ENCODE results near the gene SCGB1C1.
"Not testable (repeated sequence)": the region's sequence is repeated elsewhere in the genome, so short reads cannot be mapped to it uniquely, and the experiment has no call there.

The SCGB1C1 gene

DNA sequence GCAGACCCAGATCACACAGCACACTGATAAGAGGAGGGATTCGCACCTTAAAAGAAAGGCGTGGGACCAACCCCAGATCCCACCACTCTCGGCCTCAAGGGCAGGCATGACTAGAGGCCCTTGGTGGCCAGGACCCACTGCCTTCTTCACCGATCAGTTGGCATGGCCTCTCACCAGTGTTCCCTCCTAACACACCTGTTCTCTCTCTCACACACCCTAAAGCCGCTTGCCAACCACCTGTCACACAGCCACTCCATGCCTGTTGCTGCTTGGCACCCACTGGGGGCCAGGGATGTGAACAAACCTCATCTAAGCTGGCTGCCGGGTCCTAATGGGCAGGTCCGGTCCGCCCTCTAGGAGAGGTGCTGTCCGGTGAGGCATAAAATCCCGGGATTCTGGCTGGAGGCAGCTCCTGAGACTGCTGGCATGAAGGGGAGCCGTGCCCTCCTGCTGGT lies at the start of gene SCGB1C1:
TSS of gene SCGB1C1 (plus strand) at position 405 of the 455 bp plus-strand sequence. CDS start at position 427, 22 bp downstream.
- not testable (repeated sequence) for DNase-seq (ENCODE audit: low spot score)

DNA sequence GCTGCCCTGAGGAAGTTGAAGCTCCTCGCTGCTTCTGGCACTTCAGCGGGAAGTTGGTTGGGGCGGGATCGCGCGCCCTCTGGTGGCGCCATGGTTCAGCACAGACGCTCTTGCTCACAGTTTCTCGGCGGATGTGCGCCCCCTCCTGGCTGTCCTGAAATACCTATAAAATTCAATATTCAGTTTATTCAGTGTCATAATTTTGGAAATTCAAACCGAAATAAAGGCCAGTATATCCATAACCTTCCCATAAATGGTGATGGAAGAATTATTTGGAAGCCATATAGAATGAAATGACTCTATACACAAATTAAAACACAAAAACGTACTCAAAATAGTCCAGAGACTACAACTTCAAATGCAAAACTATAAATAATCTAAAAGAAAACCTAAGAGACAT lies 12.6 kb upstream of the SCGB1C1 start:
- not testable (repeated sequence) for DNase-seq (ENCODE audit: low spot score)

- DNase-seq (ENCODE audit: low spot score) = not testable (repeated sequence)
Observed at GRCh38 chr11:189200-189783, 3.6 kb upstream of the SCGB1C1 start.

GRCh38 chr11:189843-190311 lies 3.0 kb upstream of the SCGB1C1 start:
- DNase-seq (ENCODE audit: low spot score) = not testable (repeated sequence)

- not testable (repeated sequence) for DNase-seq (ENCODE audit: low spot score)
Observed at GRCh38 chr11:190546-190945, 2.3 kb upstream of the SCGB1C1 start.

DNA sequence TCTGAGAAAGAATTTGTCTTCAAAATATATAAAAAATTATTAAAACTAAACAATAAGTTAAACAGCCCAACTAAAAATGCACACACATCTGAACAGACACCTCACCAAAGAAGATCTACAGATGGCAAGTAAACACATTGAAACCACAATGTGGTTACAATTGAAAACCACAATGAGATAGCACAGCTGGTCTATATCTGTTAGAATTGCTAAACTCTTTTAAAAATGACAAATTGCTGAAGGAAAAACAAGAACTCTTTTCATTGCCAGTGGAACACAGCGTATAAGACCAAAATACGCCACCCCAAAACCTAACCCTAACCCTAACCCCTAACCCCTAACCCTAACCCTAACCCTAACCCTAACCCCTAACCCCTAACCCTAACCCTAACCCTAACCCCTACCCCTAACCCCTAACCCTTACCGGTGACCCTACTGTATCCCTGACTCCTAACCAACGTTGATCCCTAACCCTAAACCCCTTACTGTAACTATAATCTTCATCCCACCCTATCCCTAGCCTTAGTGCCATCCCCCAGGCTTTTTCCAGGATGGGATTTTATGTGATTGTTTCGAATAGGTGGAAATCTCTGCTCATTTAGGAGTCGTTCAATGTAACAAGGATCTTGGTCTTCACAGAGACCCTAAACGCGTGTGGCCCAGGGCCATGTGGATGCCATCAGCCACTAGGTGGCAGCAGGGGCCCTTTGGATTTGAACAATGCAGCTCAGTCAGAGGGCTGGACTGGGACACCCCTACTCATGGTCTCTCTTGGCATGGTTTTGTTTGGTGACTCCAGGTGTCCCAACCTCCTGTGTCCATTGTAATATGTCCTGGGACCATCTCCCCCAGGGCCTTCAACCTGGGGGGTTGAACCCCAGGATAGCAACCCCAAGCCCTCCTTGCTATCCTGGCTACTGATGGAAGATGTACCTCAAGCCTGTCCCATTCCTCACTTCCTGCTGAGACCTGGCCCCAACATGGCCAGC lies 1.1 kb upstream of the SCGB1C1 start:
- DNase-seq (ENCODE audit: low spot score) = not testable (repeated sequence)

GRCh38 chr11:193481-193880 lies 603 bp downstream of the SCGB1C1 start:
- not testable (repeated sequence) for DNase-seq (ENCODE audit: low spot score)

- no peak for DNase-seq (ENCODE audit: low spot score)
Observed at GRCh38 chr11:196786-197731, 4.2 kb downstream of the SCGB1C1 start.

DNA sequence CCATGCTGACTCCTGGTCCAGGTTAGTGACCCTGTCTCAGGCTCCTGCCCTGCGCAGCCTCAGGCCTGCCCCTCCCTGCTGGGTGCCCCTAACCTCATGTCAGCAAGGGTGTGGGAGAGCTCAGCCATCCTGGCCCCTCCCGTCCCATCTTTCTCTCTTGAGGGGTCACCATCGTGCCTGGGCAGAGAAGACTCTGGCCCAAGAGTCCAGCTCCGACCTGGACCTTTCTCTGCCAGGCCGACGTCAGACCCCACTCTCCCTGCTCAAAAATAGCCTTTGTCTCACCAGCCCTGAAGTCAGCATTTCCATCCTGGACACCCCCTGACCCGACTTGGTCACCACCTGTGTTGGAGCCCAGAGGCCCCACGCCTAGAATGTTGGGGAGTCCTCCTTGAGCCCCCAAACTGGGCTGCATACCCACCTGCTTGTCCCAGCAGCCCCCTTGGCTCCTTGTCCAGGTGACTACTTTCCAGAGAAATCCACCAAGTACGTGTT lies 4.9 kb downstream of the SCGB1C1 start:
- no peak for DNase-seq (ENCODE audit: low spot score)

DNA sequence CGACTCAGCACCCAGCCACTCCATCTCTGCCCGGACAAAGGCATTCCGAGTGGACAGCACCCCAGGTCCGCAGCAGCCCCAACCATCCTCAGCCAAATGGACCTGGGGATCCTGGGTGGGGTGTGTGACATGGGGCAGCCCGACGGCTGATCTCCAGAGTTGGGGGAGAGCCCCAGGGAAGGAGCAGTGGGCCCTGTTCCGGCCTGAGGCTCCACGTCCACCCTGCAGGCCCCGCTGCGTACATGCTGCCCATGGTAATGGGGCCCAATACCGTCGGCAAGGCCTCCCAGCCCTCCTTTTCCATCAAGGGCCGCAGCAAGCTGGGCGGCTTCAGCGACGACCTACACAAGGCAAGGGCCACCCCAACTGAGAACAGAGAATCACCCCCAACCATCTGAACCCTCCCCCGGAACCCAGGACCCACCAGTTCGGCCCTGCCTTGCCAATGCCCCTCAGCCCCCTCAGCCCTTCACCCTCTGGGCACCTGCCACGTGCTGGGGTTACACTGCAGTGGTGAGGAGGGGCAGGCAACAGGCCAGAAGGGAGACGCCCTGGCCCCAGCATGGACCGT lies 5.4 kb downstream of the SCGB1C1 start:
- DNase-seq (ENCODE audit: low spot score) = no peak

DNA sequence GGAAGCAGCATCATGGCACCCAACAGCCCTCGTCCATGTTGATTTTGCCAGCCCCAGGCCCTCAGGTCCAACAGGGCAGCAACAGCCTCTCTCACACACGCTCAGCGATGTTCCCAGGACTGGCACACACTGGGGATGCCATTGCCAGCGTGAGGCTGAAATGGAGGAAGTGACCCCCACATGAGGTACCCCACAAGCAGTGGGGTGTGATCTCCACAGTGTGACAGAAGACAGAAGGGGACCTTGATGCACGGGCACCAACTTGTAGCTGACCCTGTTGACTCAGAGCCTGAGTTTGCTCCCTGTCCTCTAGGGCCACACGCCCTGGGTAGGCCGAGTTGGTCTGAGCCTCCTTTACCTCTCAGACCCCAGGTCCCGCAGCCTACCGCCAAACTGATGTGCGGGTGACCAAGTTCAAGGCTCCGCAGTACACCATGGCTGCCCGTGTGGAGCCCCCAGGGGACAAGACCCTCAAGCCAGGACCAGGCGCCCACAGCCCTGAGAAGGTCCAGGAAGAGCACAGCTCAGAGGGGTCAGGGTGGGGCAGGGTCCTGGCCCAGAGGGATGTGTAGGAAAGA lies 6.2 kb downstream of the SCGB1C1 start:
- no peak for DNase-seq (ENCODE audit: low spot score)

- no peak for DNase-seq (ENCODE audit: low spot score)
Observed at GRCh38 chr11:199782-200181, 6.9 kb downstream of the SCGB1C1 start.

DNA sequence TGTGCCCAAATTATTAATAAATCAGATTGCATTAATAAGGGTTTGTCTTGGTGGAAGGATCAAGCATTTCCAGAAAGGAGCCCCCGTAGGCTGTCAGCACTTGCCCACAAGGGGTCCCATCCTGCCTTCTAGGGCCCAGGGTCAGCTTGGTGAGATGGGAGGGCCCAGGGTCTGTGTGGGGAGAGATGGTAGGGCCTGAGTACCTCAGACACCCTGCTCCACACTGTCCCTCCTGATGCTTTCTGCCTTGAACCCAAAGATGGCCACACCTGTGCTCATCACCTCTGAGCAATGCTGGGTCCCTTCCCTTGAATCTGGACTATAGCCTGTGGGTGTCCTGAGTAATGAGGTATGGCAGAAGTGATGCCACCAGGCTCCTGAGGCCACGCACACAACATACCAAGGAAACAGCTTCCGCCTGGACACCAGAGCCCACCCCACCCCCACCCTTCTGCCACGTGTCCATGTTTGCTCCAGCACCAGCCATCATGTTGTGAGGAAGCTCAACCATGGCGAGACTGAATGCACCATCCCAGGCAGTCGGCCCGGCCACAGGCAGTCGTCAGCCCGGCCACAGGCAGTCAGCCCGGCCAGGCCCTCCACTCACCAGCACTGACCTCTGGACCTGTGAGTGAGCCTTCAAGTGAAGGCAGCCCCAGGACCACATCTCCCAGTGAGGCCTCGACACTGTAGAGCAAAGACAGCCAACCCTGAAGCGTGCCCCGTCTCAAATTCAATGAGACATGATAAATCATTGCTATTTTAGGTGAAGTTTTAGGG lies 7.5 kb downstream of the SCGB1C1 start:
- DNase-seq (ENCODE audit: low spot score) = no peak

DNA sequence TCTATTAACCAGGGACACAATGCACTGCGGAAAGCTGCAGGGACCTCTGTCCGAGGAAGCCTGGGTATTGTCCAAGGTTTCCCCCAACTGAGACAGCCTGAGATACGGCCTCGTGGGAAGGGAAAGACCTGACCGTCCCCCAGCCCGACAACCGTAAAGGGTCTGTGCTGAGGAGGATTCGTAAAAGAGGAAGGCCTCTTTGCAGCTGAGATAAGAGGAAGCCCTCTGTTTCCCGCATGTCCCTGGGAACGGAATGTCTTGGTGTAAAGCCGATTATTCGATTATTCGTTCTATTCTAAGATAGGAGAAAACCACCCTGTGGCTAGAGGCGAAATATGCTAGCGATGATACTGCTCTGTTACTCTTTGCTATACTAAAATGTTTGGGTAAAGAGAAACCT lies 9.1 kb downstream of the SCGB1C1 start:
- no peak for DNase-seq (ENCODE audit: low spot score)

GRCh38 chr11:202490-202889 lies 9.6 kb downstream of the SCGB1C1 start:
- no peak for DNase-seq (ENCODE audit: low spot score)

GRCh38 chr11:203056-203944 lies 10.4 kb downstream of the SCGB1C1 start:
- no peak for DNase-seq (ENCODE audit: low spot score)

DNA sequence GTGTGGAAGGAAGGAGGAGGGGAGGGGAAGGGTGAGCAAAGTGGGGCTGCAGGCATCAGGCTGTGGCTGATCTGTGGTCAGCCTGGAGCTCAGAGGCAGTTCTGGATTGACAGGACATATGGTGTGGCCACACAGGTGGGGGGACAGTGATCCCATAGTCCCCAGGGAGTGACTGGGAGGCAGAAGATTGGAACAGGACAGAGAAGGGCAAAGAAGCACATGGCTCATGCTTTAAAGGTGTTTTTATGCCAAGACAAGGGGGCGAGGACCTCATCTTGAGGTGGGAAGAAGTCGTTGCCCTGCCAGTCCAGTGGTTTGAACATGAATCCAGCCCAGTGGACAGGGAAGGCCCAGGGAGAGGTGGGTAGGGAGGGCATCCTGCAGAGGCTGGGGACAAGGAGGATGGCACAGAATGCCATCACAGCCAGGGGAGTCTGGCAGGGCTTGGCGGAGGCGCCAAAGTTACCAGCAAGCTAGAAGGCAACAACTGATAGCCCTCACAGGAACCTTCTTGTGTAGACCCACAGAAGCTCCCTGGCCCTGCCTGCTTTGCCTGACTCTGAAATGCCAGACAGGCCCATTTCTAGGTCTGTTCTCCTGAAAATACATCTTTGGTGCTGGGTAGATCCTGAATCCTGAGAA lies 11.2 kb downstream of the SCGB1C1 start:
- no peak for DNase-seq (ENCODE audit: low spot score)

DNA sequence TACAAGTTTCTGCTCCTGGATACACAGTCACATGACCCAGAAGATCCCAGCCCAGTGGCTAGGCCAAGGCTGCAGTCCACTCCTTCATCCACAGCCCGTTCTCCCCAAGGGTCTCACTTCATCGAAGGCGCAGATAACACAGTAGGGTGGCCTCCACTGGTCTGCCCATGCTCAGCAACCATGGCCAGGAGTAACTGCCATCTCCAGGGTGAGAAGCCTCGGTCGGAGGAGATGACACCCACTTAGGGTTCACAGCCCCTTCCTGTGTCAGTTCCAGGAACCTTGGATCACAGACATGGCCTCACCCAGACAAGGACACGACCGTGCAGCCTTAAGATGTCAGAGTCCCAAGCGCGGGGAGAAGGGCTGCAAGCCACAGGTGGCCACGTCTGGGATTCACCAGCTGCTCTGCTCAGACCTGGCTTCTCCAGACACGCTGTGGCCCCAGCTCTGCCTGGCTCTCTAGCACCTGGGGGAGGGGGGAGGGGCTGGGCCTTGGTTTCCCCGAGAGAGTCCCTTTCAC lies 11.8 kb downstream of the SCGB1C1 start:
- no peak for DNase-seq (ENCODE audit: low spot score)
